Middle frontal gyrus (tissue), 1 donor: ENCODE data around the gene TMEM243.
"Not testable (repeated sequence)": the region's sequence is repeated elsewhere in the genome, so short reads cannot be mapped to it uniquely, and the experiment has no call there.

Source experiments
- DNase-seq: peaks from one replicate; pipeline ENCODE4 v3.0.0-alpha.2; 2015; ENCODE audit warnings: low spot score; ENCODE audit errors: extremely low spot score

The TMEM243 gene

GRCh38 chr7:87219545-87220025, at the start of gene TMEM243:
TSS of gene TMEM243 (minus strand) at chr7:87219732. CDS start at chr7:87219503, 229 bp downstream.
- DNase-seq, result no peak

GRCh38 chr7:87267239-87267900, 47.8 kb upstream of the TMEM243 start:
- no peak for DNase-seq

- no peak for DNase-seq
Observed at GRCh38 chr7:87263537-87263936, 44.0 kb upstream of the TMEM243 start.

- DNase-seq, result no peak
Observed at GRCh38 chr7:87253589-87254087, 34.1 kb upstream of the TMEM243 start.

- DNase-seq, result not testable (repeated sequence)
Observed at GRCh38 chr7:87245671-87246070, 26.1 kb upstream of the TMEM243 start.

- DNase-seq, result not testable (repeated sequence)
Observed at GRCh38 chr7:87238464-87239051, 19.0 kb upstream of the TMEM243 start.

GRCh38 chr7:87234949-87235348, 15.4 kb upstream of the TMEM243 start:
- no peak for DNase-seq

GRCh38 chr7:87231711-87232110, 12.2 kb upstream of the TMEM243 start:
- DNase-seq, result no peak

- no peak for DNase-seq
Observed at GRCh38 chr7:87231258-87231657, 11.7 kb upstream of the TMEM243 start.

- no peak for DNase-seq
Observed at GRCh38 chr7:87226495-87226894, 7.0 kb upstream of the TMEM243 start.

GRCh38 chr7:87225696-87226095, 6.2 kb upstream of the TMEM243 start:
- DNase-seq, result no peak

- no peak for DNase-seq
Observed at GRCh38 chr7:87223666-87224065, 4.1 kb upstream of the TMEM243 start.

- DNase-seq, result no peak
Observed at GRCh38 chr7:87220734-87221215, 1.2 kb upstream of the TMEM243 start.

- peak; percentile 60 for DNase-seq
Observed at GRCh38 chr7:87220026-87220733, 648 bp upstream of the TMEM243 start.

GRCh38 chr7:87218796-87219544, 562 bp downstream of the TMEM243 start:
- no peak for DNase-seq

GRCh38 chr7:87217983-87218653, 1.4 kb downstream of the TMEM243 start:
- DNase-seq, result no peak

- DNase-seq, result no peak
Observed at GRCh38 chr7:87216701-87217508, 2.6 kb downstream of the TMEM243 start.

- DNase-seq, result no peak
Observed at GRCh38 chr7:87215046-87215445, 4.5 kb downstream of the TMEM243 start.

- no peak for DNase-seq
Observed at GRCh38 chr7:87213811-87214210, 5.7 kb downstream of the TMEM243 start.

GRCh38 chr7:87213252-87213651, 6.3 kb downstream of the TMEM243 start:
- DNase-seq, result no peak
